Measurements from ENCODE around the gene ZNF24.
A peak's percentile ranks its signal among the peaks of the same experiment; 100 is the strongest.

ZNF24 gene

DNA sequence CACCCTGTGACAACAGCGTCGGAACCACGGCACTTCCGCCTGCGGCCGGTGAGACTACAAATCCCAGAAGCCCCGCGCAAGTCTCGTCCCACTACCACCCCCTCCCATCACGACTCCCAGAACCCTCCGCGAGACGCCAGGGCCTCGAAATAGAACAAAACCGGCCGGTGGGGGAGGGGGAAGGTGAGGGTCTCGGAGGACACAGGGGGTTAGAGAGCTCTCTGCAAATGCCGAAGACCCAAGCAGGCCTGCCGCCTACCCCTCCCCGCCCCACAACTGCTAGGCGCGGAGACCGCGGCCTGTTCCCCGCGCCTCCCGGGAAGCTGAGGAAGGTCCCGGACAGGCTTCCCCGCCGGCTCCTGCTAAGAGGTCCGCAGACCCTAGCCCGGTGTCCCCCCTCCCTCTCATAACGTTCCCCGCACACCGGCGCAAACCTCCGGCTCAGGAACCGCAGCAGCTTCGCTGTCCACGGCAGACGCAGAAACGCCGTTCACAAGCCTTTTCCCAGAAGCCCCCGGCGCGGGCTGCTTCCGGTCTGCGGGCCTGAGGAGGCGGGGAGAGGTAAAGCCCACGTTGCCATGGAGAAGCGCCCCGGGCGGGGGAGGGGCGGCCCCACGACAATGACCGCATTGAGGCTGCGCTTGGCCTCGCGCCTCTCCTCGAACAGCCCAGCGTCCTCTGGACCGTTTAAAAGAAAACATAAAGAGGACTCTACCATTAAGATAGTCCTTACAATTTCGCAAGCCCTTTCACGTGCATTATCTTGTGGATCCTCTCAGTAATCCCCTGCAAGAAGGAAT, at the start of gene ZNF24:
ZNF24 (minus strand) TSS at position 485 of the 800 bp plus-strand sequence. CDS start 3,770 bp downstream, outside the sequence.
- DNase-seq, result peak; percentile 67

DNA sequence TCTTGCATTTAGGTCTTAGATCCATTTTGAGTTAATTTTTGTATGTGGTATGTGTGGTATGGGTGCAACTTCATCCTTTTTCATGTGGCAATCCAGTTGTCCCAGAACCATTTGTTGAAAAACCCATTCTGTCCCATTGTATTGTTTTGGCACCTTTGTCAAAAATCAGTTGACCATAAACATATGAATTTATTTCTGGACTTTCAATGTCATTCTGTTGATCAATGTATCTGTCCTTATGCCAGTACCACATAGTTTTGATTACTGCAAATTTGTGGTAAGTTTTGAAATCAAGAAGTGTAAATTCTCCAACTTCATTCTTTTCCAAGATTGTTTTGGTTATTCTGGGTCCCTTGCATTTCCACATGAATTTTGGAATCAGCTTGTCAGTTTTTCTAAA, 49.5 kb upstream of the ZNF24 start:
- no peak for DNase-seq

DNA sequence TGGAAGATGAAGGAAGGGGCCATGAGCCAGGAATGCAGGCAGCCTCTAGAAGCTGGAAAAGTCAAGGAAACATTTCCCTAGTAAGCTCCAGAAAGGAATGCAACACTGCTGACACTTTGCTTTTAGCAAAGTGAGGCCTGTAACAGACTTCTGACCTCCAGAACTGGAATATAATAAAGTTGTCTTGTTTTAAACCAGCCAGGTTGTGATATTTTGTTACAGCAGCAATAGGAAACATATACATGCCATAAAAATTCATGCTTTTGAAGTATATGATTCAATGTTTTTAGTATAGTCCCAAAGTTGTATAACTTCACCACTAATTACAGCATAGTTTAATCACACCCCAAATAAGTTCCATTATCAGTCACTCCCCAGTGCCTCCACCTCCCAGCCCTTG, 48.2 kb upstream of the ZNF24 start:
- no peak for DNase-seq

DNA sequence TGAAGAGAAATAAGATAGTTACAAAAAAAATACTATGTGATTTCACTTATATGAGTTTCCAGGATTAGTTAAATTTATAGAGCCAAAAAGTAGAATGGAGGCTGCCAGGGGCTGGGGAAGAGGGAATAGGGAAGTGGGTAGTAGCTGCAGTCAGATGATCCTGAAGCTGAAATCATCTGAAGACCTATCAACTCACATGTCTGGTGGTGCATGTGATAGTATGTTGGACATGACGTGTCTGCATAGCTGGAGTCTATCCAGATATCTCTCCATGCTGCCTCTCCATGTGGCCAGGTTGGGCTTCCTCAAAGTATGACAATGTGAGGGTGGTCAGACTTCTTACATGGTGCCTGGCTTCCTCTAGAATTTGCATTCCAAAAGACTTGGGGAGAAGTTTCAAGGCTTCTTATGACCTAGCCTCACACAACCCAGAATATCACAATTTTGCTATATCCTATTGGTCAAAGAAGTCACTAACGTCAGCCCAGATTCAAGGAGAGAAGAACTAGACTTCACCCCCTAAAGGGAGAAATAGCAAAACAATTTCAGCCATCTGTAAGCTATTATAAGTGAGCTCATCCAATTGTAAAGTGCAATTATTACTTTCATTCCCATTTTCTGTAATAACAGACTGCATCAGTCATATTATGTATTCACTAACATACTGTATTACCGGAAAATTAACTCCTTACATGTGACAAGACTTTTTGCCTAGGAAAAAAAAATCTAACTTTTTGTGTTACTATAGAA, 46.9 kb upstream of the ZNF24 start:
- no peak for DNase-seq

DNA sequence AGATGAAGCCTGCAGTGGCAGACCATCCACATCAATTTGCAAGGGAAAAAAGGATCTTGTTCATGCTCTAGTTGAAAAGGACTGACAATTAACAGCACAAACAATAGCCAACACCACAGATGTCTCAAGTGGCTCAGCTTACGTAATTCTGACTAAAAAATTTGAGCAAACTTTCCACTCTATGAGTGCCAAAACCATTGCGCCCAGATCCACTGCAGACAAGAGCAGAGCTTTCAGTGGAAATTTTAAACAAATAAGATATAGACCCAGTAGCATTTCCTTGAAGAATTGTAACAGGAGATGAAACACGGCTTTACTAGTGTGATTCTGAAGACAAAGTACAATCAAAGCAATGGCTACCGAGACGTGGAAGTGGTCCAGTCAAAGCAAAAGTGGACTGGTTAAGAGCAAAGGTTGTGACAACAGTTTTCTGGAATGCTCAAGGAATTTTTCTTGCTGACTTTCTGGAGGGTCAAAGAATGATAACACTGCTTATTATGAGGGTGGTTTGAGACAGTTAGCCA, 44.9 kb upstream of the ZNF24 start:
- no peak for DNase-seq

DNA sequence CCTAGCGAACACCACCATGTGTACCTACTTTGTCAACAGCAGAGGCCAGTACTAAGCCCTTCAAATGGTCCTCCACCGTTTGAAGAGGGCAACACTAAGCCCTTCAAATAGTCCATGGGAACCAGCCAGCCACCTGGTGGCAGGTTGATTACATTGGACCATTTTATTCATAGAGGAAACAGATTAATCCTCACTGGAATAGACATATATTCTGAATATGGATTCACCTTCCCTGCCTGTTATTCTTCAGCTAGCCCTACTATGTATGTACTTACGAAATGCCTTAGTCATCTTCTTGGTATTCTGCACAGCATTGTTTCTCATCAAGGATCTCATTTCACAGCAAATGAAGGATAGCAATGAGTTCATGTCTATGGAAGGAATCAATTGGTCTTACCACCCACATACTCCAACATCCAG, 42.9 kb upstream of the ZNF24 start:
- no peak for DNase-seq

DNA sequence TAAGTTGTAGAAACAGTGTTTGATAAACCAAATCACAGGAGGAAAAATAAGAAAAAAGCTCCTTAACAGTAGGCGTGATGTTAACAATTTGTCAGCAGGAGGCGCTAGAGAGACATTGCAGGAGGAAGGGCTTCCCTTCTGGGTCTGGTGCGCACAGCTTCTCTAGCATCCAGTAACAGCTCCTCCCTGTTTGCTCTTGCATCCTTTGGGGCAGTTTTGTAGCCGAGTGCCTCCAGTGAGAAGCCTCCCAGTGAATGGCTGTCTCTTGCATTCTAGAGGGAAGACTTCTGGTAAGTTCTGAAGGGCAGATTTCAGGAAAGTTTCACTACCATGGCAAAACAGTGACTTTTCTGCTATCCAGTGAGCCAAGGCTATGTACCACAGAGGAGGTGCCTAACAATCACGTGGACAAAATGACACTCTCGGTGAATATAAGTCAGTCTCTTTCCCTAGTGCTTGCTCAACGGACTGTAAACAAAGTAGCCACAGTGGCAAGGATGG, 42.4 kb upstream of the ZNF24 start:
- peak; percentile 65 for DNase-seq

DNA sequence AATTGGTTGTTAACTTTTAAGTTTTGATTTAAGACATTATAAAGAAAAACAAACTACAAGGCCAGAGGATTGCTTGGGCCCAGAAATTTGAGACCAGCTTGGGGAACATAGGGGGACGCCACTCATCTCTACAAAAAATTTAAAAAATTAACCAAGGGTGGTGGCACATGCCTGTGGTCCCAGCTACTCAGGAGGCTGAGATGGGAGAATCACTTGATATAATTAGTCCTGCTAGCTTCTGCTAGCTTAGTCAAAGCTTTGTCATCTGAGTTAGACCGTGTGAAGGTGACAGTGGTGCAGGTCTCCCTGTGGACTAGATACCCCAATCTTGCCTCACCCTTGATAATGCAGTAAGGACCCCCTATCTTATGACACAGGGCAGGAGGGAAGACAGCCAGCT, 38.9 kb upstream of the ZNF24 start:
- no peak for DNase-seq

DNA sequence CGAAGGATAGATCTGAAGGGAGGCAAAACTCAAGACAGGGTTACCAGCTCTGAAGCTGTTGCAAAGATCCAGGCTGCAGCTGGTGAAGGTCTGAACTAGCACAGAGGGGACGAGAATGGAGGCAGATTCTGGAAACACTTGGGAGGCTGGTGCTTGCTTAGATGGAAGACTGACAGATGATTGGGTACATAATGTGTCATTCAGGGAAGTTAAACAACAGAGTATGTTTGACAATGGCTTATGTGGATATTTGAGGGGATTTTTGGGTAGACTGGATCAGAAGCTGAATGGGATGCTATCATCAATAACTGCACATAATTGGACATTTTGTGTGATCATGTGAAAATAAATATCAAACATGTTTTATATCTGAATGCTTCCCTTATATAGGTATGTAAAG, 35.2 kb upstream of the ZNF24 start:
- no peak for DNase-seq

DNA sequence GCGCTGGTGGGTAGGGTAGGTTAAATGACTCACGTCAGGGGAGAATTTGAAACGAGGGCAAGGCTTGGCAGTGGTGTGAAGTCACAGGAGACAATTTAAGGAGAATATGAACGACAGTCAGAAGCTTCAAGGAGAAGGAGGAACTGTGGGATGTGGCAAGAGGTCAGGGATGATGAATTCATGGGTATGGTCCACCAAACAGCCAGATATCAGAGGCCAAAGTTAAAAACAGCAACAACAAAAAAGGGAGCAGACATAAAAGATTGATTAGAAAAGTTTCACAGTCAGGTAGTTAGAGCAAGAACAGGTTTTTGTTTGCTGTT, 34.3 kb upstream of the ZNF24 start:
- DNase-seq, result no peak

DNA sequence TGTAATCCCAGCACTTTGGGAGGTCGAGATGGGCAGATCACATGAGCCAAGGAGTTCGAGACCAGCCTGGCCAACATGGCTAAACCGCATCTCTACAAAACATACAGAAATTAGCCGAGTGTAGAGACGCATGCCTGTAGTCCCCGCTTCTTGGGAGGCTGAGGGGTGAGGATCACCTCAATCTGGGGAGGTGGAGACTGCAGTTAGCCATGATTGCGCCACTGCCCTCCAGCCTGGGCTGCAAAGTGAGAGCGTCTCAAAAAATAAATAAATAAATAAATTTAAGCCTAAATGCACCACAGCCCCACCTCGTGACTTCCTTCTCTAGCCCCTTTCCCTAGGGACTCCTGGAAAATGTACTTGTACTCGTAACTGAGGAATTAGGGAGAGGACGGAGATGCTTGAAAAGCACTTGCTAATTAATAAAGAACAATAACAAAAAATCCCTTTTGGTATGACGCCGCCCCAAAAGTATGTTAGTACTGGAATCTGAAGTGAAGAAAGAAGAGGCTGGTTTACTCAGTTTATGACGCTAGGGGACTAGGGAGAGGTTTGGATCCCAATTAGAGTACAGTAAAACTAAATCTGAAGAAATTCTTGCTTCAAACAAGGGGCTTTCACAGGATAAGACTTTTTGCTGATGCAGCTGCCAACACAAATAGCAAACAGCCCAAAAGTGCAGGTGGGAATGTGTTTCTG, 33.8 kb upstream of the ZNF24 start:
- DNase-seq, result no peak

DNA sequence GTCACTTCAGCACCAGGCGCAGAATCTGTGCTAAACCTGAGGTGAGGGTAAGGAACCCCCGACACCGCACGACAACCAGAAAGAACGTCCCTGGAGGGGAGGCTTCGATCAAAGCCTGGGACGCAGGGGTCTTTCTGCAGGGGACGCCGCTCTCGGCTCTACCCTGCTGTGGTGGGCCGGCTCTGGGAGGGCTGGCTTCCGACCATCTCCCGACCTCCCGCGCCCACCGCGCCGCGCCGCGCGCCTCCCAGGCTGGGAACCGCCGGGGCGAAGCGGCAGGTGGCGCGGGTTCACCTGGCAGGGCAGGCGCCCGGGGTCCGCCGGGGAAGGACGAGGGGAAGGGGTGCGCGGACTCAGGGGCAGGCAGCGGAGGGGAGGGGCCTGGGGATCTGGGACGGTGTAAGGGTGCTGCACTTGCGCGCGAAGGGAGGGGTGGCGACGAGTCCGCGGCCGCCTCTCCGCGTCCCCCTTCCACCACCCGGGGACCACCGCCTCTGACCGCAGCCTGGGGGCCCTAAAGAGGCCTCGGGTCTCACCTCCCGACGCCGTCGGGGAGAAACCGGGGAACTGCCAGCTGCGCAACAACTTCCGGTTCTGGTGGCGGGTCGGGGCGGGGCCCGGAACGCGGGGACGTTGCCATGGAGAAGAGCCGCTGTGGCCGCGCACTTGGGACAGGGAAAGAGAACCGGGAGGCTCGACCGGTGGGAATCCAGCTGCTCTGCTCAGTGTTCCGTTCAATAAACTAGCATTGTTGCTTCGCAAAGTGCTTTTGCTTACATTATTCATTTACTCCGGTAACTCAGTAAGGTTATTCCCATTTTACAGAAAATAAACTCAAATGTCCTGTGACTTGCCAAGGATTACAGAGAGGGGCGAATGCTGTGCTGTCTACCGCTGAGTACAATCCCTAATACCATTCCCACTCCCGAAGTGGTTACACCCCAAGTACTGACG, 32.8 kb upstream of the ZNF24 start, which contains the start of gene ZNF396:
ZNF396 (minus strand) TSS at position 596 of the 954 bp plus-strand sequence. CDS start 3,045 bp downstream, outside the sequence.
- DNase-seq, result peak; percentile 17

DNA sequence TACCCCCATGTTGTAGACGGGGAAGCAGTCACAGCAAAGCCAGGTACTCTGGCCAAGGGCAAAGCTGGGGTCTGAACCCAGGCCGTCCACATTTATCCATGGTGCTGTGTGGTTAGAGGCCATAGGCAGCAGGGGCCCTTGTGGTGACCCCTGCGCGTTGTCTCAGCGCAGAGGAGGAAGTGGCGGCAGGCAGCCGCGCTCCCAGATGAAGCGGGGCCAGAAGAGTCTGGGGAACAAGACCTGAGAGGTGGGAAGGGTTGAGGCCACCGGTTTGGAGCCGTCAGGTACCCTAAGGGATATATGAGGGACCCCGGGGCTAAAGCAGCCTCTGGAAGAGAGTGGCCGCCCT, 32.1 kb upstream of the ZNF24 start:
- no peak for DNase-seq

DNA sequence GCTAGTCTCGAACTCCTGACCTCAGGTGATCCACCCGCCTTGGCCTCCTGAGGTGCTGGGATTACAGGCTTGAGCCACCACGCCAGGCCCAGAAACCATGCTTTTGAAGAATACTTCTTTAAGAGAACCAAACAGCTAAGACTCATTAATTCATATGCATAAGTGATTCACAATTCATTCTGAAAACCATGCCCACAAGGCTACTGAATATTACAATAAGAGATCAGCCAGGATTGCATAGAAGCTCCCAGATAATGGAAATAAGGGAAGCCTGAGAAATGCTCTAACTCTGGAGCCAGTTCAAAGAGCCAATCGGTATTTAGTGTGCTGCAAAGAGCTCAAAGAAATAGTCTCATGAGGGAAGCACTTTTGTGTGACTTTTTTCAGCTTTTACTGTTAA, 30.5 kb upstream of the ZNF24 start:
- DNase-seq, result no peak

DNA sequence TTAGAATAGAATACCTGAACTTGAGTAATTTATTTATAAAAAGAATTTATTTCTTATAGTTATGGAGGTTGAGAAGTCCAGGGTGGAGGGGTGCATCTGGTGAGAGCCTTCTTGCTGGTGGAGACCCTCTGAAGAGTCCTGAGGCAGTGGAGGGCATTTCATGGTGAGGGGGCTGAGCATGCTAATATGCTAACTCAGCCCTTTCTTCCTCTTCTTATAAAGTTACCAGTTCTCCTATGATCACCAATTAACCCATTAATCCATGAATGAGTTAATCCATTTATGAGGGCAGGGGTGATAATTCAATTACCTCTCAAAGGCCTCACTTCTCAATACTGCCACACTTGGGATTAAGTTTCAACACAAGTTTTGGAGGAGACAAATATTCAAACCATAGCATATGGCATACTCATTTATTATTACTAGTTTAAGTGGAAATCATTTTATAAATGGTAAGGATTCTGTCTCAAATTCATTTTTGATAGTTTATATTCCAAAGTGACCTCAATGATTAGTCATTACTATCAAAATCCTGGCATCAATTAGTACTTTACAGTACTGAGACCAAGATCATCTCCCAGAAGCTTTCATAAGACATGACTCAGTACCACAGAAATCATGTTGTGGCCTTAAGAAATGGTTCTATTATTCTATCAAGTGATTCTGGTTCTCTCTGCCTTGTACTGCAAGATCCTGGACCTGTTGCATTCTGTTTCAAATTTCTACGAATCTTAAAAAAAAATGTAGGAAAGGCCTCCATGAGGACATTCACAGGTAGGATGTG, 27.4 kb upstream of the ZNF24 start:
- DNase-seq, result no peak

DNA sequence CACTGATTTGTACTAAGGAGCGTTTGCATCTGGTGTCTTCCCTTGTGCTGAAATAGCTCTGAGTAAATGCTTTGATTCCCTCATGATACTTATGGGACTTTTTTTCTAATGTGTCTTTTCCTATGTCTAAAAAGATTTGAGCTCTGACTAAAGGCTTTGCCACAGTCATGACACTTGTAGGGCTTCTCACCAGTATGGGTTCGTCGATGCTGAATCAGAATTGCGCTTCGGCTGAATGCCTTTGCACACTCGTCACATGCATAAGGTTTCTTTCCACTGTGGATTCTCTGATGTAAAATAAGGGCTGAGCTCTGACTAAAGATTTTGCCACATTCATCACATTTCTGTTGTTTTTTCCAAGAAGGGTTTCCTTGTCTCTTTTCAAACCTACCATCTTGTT, 24.9 kb upstream of the ZNF24 start:
- DNase-seq, result no peak

DNA sequence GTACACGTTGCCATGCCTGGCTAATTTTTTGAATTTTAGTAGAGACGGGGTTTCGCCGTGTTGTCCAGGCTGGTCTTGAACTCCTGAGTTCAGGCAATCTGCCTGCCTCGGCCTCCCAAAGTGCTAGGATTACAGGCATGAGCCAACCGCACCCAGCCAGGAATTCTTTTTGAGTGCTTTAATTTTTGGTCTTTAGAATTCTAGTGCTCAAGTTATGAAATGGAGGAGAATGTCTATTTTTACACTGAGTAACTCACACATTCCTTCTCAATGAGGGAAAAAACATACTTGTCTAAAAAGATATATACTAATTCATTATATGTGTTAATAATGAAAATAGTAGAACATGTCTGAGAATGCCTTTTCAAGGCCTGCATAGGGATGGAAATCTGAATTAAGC, 24.4 kb upstream of the ZNF24 start:
- DNase-seq, result no peak

DNA sequence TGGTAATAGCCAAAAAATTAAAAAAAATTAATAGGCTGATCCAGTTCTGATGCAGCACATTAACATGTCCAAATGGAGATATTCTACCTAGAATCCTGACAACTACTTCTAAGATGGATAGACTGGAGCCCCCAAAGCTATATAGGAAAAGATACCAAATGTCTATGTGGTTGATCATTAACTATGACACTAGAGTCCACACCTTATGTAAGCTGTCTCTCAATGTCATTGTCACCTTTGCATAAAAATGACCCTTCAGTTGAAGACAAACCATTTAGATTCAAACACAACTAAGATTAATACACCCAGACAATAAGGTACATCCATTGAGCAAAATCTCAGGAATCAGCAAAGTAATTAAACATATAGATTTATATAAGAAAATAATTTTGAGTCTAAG, 18.3 kb upstream of the ZNF24 start:
- no peak for DNase-seq

DNA sequence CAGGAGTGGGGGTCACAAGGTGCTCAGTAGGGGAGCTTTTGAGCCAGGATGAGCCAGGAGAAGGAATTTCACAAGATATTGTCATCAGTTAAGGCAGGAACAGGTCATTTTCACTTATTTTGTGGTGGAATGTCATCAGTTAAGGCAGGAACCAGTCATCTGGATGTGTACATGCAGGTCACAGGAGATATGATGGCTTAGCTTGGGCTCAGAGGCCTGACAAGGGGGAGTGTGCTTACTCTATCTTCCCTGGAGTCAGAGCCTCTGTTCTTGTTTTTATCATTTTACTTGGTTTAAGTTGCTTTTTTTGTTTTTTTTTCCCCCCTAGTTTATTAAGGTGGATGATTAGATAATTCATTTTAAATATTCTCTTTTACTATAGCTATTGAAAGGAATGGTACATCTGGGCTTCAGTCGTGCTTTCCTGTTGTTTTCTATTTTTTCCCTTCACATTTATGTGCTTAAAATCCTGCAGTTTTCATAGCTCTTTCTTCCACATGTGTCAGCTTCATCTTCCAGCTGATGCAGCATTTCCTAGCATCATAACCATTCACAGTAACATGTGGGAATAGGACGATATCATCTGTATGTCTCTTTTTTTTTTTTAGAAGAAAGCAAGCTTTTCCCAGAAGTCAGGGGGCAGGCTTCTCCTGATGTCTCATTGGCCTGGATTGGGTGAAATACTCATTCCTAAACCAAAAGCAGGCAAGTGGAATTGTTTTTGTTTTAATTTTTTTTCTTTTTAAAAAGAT, 17.5 kb upstream of the ZNF24 start:
- no peak for DNase-seq

DNA sequence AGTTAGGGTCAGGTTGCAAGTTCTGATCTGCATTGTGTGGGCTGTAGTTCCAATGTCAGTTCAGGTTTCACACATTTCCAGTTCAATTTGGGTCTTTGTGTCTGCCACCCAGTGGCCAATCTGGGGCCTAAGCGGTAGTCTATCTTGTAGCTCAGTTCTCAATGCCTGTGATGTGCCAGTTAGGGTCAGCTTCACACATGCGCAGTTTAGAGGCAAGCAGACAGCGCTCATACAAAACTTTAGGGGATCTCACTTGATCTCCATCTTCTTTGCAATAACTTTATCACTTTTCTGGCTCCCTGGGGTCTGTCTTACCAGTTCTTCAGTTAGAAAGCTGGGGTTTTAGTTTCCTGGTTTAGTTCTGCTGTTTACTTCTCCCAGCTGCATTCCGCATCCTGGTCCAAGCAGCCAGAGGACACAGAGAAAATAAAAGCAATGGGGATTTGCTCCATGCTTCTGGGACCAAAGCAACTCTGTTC, 11.0 kb upstream of the ZNF24 start:
- DNase-seq, result peak; percentile 19

DNA sequence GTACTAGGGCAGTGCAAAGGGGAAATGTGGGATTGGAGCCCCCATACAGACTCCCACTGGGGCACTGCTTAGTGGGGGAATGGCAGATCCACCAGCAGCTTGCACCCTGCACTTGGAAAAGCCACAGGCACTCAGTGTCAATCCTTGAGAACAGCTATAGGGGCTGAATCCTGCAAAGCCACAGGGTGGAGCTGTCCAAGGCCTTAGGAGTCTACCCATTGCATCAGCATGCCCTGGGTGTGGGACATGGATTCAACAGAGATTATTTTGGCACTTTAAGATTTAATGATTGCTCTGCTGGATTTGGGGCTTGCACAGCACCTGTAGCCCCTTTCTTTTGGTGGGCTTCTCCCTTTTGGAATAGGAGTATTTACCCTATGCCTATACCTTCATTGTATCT, 8.6 kb upstream of the ZNF24 start:
- DNase-seq, result no peak
